Endothelial cell of umbilical vein (primary cell): Measurements from ENCODE around the gene FAM181A. TPM values are rescaled to one million over a fixed set of nuclear protein-coding genes. Genes with fewer than 3 reads are reported as not detected.

Source experiments
- BruUV-seq: library from RNA; stranded (reverse); fragments of 400-500 nt; replicated peaks from 2 replicates; lab custom pipeline; 2021; lab: Mats Ljungman, UMichigan
- CTCF ChIA-PET: fragments of 300-600, 350-600 bp; sonication (Branson Sonifier 250); formaldehyde crosslinking; loops from one replicate; lab custom pipeline; 2021; ENCODE audit warnings: antibody characterized with exemption, inconsistent platforms; lab: Charles Lee
- POLR2A ChIA-PET: fragments of 300-600, 350-600 bp; sonication (Branson Sonifier 250); formaldehyde crosslinking; loops from one replicate; lab custom pipeline; 2021; ENCODE audit warnings: antibody characterized with exemption, inconsistent platforms; lab: Charles Lee
- DNase-seq: peaks from one replicate; pipeline ENCODE4 v3.0.0-alpha.2; 2011; ENCODE audit warnings: low read depth, low spot score
- FAIRE-seq: peaks from 2 replicates; lab custom pipeline; 2011; peaks lifted over from hg19 to GRCh38; lab: Jason Lieb, UNC
- H2AFZ ChIP-seq: 2 replicates; pipeline ENCODE4 v1.6.0; 2012; ENCODE audit warnings: low read depth, low read length, control low read depth, inconsistent platforms
- H3K27ac ChIP-seq: 2 replicates; pipeline ENCODE4 v1.5.1; 2011; ENCODE audit warnings: low read depth, mild to moderate bottlenecking, control low read depth, low read length, moderate library complexity; ENCODE audit not compliant: insufficient read depth
- H3K27me3 ChIP-seq, 2 experiments: 2 replicates each; pipeline versions ENCODE4 v1.6.0 to v1.6.1; 2011; ENCODE audit warnings: low read length in 2 of 2, mixed read lengths in 1 of 2; ENCODE audit not compliant: control insufficient read depth in 2 of 2, insufficient read depth in 2 of 2
- H3K36me3 ChIP-seq, 2 experiments: 2 replicates in 1 of 2; 3 replicates in 1 of 2; pipeline ENCODE4 v1.5.1; 2011; ENCODE audit warnings: low read length in 2 of 2, mild to moderate bottlenecking in 1 of 2, moderate library complexity in 1 of 2; ENCODE audit not compliant: control insufficient read depth in 2 of 2, insufficient read depth in 2 of 2; ENCODE audit errors: extremely low read depth in 1 of 2
- H3K4me1 ChIP-seq: 3 replicates; pipeline ENCODE4 v1.5.1; 2011; ENCODE audit warnings: mild to moderate bottlenecking, low read length; ENCODE audit not compliant: control insufficient read depth, insufficient read depth; ENCODE audit errors: extremely low read depth
- H3K4me2 ChIP-seq: 2 replicates; pipeline ENCODE4 v1.6.1; 2011; ENCODE audit warnings: low read length, control low read depth, mixed read lengths; ENCODE audit not compliant: insufficient read depth
- H3K4me3 ChIP-seq, 3 experiments: fragments of 200-600 bp in 1 of 3; sonication (generic), shearing (Covaris generic) in 1 of 3; replicated peaks in 1 of 3; 2 replicates each; pipeline ENCODE4 v1.5.1; 2011 to 2016; ENCODE audit warnings: control low read depth in 3 of 3, low read length in 3 of 3, mild to moderate bottlenecking in 2 of 3, inconsistent platforms in 1 of 3, low read depth in 1 of 3, moderate library complexity in 1 of 3; ENCODE audit not compliant: insufficient read depth in 1 of 3
- H3K79me2 ChIP-seq: 2 replicates; pipeline ENCODE4 v1.6.0; 2012; ENCODE audit warnings: low read length, inconsistent platforms; ENCODE audit not compliant: control insufficient read depth, insufficient read depth
- H3K9ac ChIP-seq: replicated peaks from 2 replicates; pipeline ENCODE3; 2011; ENCODE audit warnings: low read length, control low read depth; ENCODE audit not compliant: insufficient read depth; ENCODE audit errors: extremely low read depth
- H3K9me1 ChIP-seq: replicated peaks from 3 replicates; pipeline ENCODE4 v1.6.0; 2011; ENCODE audit warnings: mild to moderate bottlenecking, low read length; ENCODE audit not compliant: control insufficient read depth, insufficient read depth; ENCODE audit errors: extremely low read depth
- H3K9me3 ChIP-seq: replicated peaks from 2 replicates; pipeline ENCODE4 v1.5.1; 2012; ENCODE audit warnings: low read length, inconsistent platforms; ENCODE audit not compliant: control insufficient read depth, insufficient read depth
- H4K20me1 ChIP-seq: replicated peaks from 2 replicates; pipeline ENCODE3; 2011; ENCODE audit warnings: mild to moderate bottlenecking, low read length; ENCODE audit not compliant: control insufficient read depth, insufficient read depth; ENCODE audit errors: extremely low read depth
- EZH2 ChIP-seq: IDR thresholded peaks from 2 replicates; pipeline ENCODE4 v1.6.1; 2012; ENCODE audit warnings: borderline replicate concordance, low read depth, mild to moderate bottlenecking, moderate library complexity, low read length, inconsistent platforms; ENCODE audit not compliant: severe bottlenecking
- FOS ChIP-seq: IDR thresholded peaks from 2 replicates; pipeline ENCODE4 v1.6.1; 2011; ENCODE audit warnings: mild to moderate bottlenecking, low read length, moderate library complexity, borderline replicate concordance; ENCODE audit not compliant: insufficient read depth
- GATA2 ChIP-seq: IDR thresholded peaks from 2 replicates; pipeline ENCODE4 v1.7.0; 2011; ENCODE audit warnings: low read depth, mild to moderate bottlenecking, moderate library complexity, mixed read lengths, low read length; ENCODE audit not compliant: insufficient read length, insufficient read depth
- JUN ChIP-seq: IDR thresholded peaks from 2 replicates; pipeline ENCODE4 v1.6.1; 2011; ENCODE audit warnings: borderline replicate concordance, low read depth; ENCODE audit not compliant: insufficient read length, insufficient read depth
- MYC ChIP-seq: IDR thresholded peaks from one replicate; pipeline ENCODE4 v1.6.1; 2011; ENCODE audit warnings: mild to moderate bottlenecking, low read depth, low read length
- POLR2AphosphoS5 ChIP-seq: IDR thresholded peaks from 2 replicates; pipeline ENCODE4 v1.6.1; 2012; ENCODE audit warnings: low read depth, mild to moderate bottlenecking, control low read depth, low read length, moderate library complexity; ENCODE audit not compliant: insufficient read depth
- dilution Hi-C: fragments of 300-500 bp; cut with MboI; formaldehyde crosslinking; loops from one replicate; pipeline ENCODE4 v1.15.0; 2019; ENCODE audit warnings: low sequenced_read_pairs; ENCODE audit not compliant: extremely low pct_ligation_motif_present
- intact Hi-C: fragments of 100-400 bp; cut with micrococcal nuclease; formaldehyde crosslinking; loops from one replicate; pipeline ENCODE4 v1.10.0; 2022
- polyA plus RNA-seq, 4 experiments: library from polyadenylated mRNA; depleted of rRNA in 3 of 4; stranded (reverse) in 3 of 4; unstranded in 1 of 4; fragments of >200 nt; gene quantifications; 2 replicates each; pipeline versions ENCODE4 v1.2.1 to v1.2.3, GENCODE V29; 2011 to 2012; ENCODE audit warnings: missing spikeins in 1 of 4
- total RNA-seq: library from RNA; stranded (reverse); gene quantifications from 2 replicates; pipeline ENCODE4 v1.2.3, GENCODE V29; 2021
- TF ChIP-seq, protein P1 (sequence below), 2 donors: IDR thresholded peaks; 1 replicate in 1 of 2; 2 replicates in 1 of 2; pipeline ENCODE4 v1.5.1; 2011; ENCODE audit warnings: low read length in 2 of 2, mild to moderate bottlenecking in 2 of 2, moderate library complexity in 2 of 2, control low read depth in 1 of 2, inconsistent platforms in 1 of 2, low read depth in 1 of 2; ENCODE audit not compliant: insufficient read depth in 1 of 2; ENCODE audit errors: extremely low read depth in 1 of 2
- TF ChIP-seq, protein P2 (sequence below): IDR thresholded peaks from 2 replicates; pipeline ENCODE4 v1.6.1; 2011; ENCODE audit not compliant: insufficient read depth, insufficient read length

The FAM181A gene
- total and polyA plus RNA-seq, 2 donors (not counting 3 experiments of a cell fraction or from before 2014, with no cell fraction given): not detected

DNA sequence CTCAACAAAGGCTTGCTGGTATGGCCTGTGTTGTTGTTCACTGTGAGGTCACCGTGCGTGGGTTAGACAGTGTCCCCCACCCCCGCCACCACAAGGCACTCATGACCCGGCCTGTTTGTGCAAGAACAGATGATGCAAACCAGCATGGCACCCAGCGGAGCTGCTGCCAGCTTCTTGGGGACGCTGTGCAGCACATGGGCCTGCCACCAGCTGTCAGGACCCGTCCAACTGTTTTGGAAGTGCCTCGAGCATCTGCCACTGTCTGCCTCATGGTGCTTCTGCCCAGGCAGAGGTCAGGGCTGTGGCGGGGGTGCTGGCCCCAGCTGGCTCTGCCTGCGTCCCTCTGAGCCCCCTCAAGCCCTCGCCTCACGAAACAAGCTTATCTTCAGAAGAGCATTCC, 47.7 kb downstream of the FAM181A start:
- no TSS peak for BruUV-seq
- Histone ChIP-seq H3K4me3 (no peak overlapping the region), H3K9me1 (no peaks in the 10 kb centered on the region), H3K79me2 (no peaks in the 10 kb centered on the region), H2AFZ (no peak overlapping the region), H3K4me1 (no peaks in the 10 kb centered on the region), H3K9ac (no peak overlapping the region), H3K9me3 (no peaks in the 10 kb centered on the region), H4K20me1 (no peaks in the 10 kb centered on the region), H3K27ac (no peak overlapping the region), H3K27me3 (no peaks in the 10 kb centered on the region), H3K36me3 (no peaks in the 10 kb centered on the region), H3K4me2 (no peak overlapping the region)
- TF ChIP-seq JUN (no peak), FOS (no peak), GATA2 (no peak), POLR2AphosphoS5 (no peak), MYC (no peak), EZH2 (no peak)
- TF ChIP-seq, protein P1, sequence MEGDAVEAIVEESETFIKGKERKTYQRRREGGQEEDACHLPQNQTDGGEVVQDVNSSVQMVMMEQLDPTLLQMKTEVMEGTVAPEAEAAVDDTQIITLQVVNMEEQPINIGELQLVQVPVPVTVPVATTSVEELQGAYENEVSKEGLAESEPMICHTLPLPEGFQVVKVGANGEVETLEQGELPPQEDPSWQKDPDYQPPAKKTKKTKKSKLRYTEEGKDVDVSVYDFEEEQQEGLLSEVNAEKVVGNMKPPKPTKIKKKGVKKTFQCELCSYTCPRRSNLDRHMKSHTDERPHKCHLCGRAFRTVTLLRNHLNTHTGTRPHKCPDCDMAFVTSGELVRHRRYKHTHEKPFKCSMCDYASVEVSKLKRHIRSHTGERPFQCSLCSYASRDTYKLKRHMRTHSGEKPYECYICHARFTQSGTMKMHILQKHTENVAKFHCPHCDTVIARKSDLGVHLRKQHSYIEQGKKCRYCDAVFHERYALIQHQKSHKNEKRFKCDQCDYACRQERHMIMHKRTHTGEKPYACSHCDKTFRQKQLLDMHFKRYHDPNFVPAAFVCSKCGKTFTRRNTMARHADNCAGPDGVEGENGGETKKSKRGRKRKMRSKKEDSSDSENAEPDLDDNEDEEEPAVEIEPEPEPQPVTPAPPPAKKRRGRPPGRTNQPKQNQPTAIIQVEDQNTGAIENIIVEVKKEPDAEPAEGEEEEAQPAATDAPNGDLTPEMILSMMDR (IDR thresholded peaks at IDR 0.05; ENCODE audit: extremely low read depth in 1 of 2, insufficient read depth in 1 of 2, low read depth in 1 of 2, low read length in 2 of 2): no peak
- TF ChIP-seq, protein P2, sequence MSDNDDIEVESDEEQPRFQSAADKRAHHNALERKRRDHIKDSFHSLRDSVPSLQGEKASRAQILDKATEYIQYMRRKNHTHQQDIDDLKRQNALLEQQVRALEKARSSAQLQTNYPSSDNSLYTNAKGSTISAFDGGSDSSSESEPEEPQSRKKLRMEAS: no peak
- dilution Hi-C loops: no loop called here
- POLR2A ChIA-PET: no interaction called here
- FAIRE-seq (no peak), DNase-seq (no peak)
- CTCF ChIA-PET: interaction anchor here (8.6 kb wide), 1 partner anchor 34 kb away, joined by 116 read pairs; no protein-coding TSS in a partner anchor
- intact Hi-C loops: no loop called here
